Lower leg skin (tissue), 3 donors: ENCODE results near the gene LMNA.

Experiments
- CTCF ChIP-seq, 3 donors: fragments of 450-650 bp; IDR thresholded peaks; one replicate each; pipeline ENCODE4 v1.5.1; 2016; ENCODE audit warnings: antibody characterized with exemption in 3 of 3, mild to moderate bottlenecking in 3 of 3, moderate library complexity in 2 of 3
- POLR2A ChIP-seq, 2 donors: fragments of 450-650 bp; IDR thresholded peaks; one replicate each; pipeline ENCODE4 v1.6.1; 2016 to 2017; ENCODE audit warnings: antibody characterized with exemption in 2 of 2, mild to moderate bottlenecking in 1 of 2, moderate library complexity in 1 of 2

- TF ChIP-seq POLR2A (IDR thresholded peaks at IDR 0.05) (no peak), CTCF (IDR thresholded peaks at IDR 0.05) (no peak)
These were observed 22.9 kb upstream of the LMNA start for GRCh38 chr1:156091610-156092009.
